Muscle of leg (tissue), 11 donors: ENCODE data around the gene PLCH2. TPM values are rescaled to one million over a fixed set of nuclear protein-coding genes. Genes with fewer than 3 reads are reported as not detected.

ENCODE experiments used
- DNase-seq: peaks from one replicate; pipeline ENCODE4 v3.0.0; 2013
- H3K27ac ChIP-seq: one replicate; pipeline ENCODE4 v1.5.1; 2013; ENCODE audit warnings: mild to moderate bottlenecking, low read length, control low read depth
- H3K27me3 ChIP-seq: one replicate; pipeline ENCODE4 v1.6.1; 2013; ENCODE audit warnings: low read length; ENCODE audit not compliant: control insufficient read depth, insufficient read depth
- H3K36me3 ChIP-seq: one replicate; pipeline ENCODE4 v1.6.1; 2013; ENCODE audit warnings: low read length; ENCODE audit not compliant: control insufficient read depth, insufficient read depth
- H3K4me1 ChIP-seq: one replicate; pipeline ENCODE4 v1.6.1; 2013; ENCODE audit warnings: low read length; ENCODE audit not compliant: control insufficient read depth, insufficient read depth
- H3K4me3 ChIP-seq: one replicate; pipeline ENCODE4 v1.5.1; 2013; ENCODE audit warnings: low read length, control low read depth
- H3K9me3 ChIP-seq: replicated peaks from 2 replicates; pipeline ENCODE4 v1.6.1; 2013; ENCODE audit warnings: low read depth, low read length; ENCODE audit not compliant: control insufficient read depth
- WGBS: methylation state at CpG from one replicate; pipeline ENCODE4 v1.1.5; 2013; ENCODE audit warnings: missing lambda C conversion rate; ENCODE audit not compliant: insufficient coverage; 5-methylcytosine and 5-hydroxymethylcytosine counted together
- polyA plus RNA-seq, 8 donors: library from polyadenylated mRNA; unstranded; fragments of 120-200 nt; gene quantifications; one replicate each; pipeline versions ENCODE4 v1.2.1 to v1.2.3, GENCODE V29; 2013; ENCODE audit warnings: inconsistent platforms in 1 of 8, low replicate concordance in 1 of 8; ENCODE audit not compliant: insufficient read length in 8 of 8, insufficient read depth in 1 of 8
- total RNA-seq: library from RNA; stranded (reverse); fragments of 120-200 nt; gene quantifications from one replicate; pipeline ENCODE4 v1.2.4, GENCODE V29; 2013

Gene PLCH2
- total and polyA plus RNA-seq, 9 donors, result 0.35 to 3.4 (median 0.75) TPM

DNA sequence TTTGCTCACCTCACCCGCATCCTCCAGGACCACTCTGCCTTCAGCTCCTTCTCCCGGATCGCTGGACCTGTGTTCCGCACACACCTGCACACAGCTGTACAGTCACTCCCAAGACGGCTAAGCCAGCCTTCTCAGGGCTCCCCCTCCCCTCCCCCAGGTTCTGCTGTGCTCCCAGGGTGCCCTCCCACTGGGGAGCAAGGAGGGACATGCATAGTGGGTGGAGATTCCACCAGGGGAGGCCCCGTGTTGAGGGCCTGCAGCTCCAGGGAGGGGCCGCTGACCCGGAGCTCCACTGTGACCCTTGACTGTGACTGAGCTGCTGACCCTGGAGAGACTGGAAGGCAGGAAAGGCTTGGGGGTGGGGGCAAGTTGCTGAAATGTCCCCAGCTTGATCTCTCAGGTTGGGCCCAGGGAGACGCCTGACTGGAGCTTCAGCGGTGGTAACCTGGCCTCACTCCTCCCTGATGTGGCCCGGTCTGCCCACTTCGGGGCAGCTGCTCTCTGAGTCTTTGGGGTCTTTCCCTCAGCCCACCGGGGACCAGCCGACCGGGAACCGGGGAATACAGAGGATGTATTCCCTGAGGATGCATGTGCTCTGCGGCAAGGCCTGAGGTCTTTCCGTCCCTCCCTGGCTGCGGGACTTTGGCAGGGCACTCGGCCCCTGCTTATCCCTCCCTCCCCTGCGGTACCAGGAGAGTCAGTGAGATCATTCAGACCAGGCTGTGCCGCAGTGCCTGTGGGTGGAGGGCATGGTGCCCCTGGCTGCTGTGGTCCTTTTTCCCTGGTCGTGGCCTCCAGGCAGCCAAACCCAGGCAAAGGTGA lies 28.6 kb upstream of the PLCH2 start:
- no peak for DNase-seq
- peaks cover 9% of the 10 kb centered on the region for H3K4me1 ChIP-seq
- H3K36me3 ChIP-seq, result no peaks in the 10 kb centered on the region
- H3K4me3 ChIP-seq, result no peak overlapping the region
- 62% methylated on average over 17 of the region's 23 CpGs for WGBS
- H3K9me3 ChIP-seq, result no peaks in the 10 kb centered on the region
- peaks cover 52% of the 10 kb centered on the region for H3K27me3 ChIP-seq
- no peak overlapping the region for H3K27ac ChIP-seq

DNA sequence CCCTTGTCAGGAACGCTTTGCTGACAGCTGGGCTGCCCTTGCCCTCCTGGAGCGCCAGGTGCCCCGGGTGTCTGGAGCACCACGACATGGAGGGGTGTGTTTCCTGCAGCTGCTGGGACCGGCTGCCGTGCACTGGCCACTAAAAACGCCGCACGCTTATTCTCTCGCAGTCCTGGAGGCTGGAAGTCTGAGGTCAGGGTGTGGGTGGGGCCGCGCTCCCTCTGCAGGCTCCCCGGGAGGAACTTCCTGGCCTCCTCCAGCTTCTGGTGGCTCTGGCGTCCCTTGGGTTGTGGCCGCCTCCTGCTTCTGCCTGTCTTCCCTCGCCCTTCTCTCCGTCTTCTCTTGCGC lies 28.0 kb upstream of the PLCH2 start:
- H3K27me3 ChIP-seq, result peaks cover 50% of the 10 kb centered on the region
- DNase-seq, result peak; percentile 23
- WGBS, result 41% methylated on average over 16 of the region's 18 CpGs

DNA sequence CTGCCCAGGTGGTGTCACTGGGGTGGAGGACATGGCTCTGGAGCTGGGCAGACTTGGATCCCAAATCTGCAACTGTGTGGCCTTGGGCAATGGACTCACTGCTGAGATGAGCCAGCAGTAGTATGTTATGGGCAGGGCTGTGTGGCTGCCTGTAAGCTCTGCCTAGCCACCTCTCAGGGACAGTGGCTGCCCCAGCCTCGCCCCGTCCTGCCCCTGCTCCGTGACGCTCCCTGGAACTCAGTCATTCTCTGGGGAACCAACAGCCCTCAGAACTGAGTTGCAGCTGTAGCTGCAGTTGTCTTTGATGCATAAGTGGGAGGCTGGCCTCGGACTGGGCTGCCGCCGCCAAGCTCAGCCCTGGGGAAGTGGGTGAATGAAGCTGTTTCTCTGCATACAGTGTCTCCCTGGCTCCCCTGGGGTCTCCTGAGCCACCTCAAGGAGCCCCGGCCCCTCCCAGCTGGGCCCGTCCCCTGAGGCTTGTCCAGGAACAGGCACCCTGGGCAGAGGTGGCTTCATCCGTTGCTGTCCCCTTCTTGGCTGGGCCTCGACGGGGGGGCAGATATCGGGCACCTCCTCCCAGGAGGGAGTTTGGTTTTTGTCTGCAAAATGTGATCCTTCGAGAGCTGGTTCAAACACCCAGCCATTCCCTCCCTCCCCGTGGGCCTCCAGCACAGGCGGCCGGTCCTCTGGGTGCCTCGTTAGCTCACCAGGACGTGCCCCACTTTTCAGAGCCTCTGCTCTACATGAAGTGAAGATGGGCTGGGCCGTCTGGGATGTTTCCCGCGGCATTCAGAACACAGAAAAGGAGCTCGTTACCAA lies 26.2 kb upstream of the PLCH2 start:
- no peaks in the 10 kb centered on the region for H3K9me3 ChIP-seq
- peaks cover 37% of the 10 kb centered on the region for H3K27me3 ChIP-seq
- H3K4me3 ChIP-seq, result no peak overlapping the region
- H3K36me3 ChIP-seq, result no peaks in the 10 kb centered on the region
- no peak overlapping the region for H3K27ac ChIP-seq
- DNase-seq, result no peak
- peaks cover 9% of the 10 kb centered on the region for H3K4me1 ChIP-seq
- WGBS, result 35% methylated on average over 18 of the region's 23 CpGs

More for the DNA sequence above, 28.0 kb upstream of the PLCH2 start:
- Histone ChIP-seq H3K4me3 (no peak overlapping the region), H3K4me1 (peaks cover 9% of the 10 kb centered on the region), H3K36me3 (no peaks in the 10 kb centered on the region), H3K9me3 (no peaks in the 10 kb centered on the region), H3K27ac (no peak overlapping the region)

DNA sequence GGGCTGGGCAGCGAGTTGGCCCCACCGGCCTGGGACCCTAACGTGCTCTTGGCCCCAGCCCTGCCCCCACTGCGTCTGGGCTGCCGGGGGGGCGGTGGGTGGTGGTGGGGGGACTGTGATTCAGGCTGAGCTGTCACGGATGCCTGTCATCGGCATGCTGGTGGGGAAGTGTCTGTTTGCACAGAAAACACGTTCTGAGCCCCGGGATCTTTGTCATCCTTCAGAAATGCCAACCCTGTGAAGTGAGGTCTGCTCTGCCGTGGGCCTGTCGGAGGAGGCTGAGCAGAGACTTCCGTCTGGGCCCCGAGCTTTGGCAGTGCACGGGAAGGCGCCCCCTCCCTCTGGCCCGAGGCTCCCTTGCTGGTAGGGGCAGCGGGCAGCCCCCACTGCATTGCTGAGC lies 24.3 kb upstream of the PLCH2 start:
- Histone ChIP-seq H3K9me3 (no peaks in the 10 kb centered on the region), H3K4me1 (peaks cover 7% of the 10 kb centered on the region), H3K27me3 (peaks cover 18% of the 10 kb centered on the region), H3K36me3 (no peaks in the 10 kb centered on the region), H3K27ac (no peak overlapping the region), H3K4me3 (no peak overlapping the region)
- WGBS, result 29% methylated on average over 15 of the region's 18 CpGs
- no peak for DNase-seq

DNA sequence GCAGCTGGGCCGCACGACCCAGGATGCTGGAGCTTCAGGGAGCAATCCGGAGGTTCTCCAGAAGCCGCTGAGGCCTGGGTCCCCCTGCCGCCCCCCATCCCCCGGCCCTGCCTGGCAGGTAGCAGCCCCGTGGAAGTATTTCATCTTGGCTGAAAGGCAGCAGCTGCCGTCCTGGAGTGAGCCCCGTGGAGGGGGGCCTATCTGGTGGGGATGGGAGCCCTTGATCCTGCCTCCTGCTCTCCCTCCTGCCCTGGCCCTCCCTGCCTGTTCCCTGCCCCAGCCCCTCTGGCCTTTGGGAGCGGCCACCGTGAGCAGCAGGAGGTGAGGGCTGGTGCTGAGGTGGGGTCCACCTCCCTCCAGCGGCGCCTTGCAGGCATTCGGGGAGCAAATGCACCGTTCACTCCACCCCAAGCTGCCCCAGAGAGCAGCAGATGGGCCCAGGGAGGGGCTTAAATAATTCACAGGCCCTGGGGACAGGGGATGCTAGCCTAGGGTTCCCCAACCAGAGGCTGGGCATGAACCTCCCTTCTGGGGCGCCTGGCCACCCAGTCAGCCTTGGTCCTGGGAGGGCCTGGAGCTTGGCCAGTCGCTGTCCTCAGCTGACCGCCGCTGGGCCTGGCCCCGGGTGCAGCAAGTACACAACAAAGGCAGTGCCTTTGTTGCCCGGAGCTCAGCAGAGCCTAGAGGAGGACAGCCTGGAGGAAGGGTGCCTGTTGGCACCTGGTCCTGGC lies 23.7 kb upstream of the PLCH2 start:
- no peak overlapping the region for H3K27ac ChIP-seq
- H3K27me3 ChIP-seq, result peaks cover 11% of the 10 kb centered on the region
- peaks cover 7% of the 10 kb centered on the region for H3K4me1 ChIP-seq
- WGBS, result 48% methylated on average over 15 of the region's 21 CpGs
- H3K4me3 ChIP-seq, result no peak overlapping the region
- no peak for DNase-seq
- H3K36me3 ChIP-seq, result no peaks in the 10 kb centered on the region
- no peaks in the 10 kb centered on the region for H3K9me3 ChIP-seq

DNA sequence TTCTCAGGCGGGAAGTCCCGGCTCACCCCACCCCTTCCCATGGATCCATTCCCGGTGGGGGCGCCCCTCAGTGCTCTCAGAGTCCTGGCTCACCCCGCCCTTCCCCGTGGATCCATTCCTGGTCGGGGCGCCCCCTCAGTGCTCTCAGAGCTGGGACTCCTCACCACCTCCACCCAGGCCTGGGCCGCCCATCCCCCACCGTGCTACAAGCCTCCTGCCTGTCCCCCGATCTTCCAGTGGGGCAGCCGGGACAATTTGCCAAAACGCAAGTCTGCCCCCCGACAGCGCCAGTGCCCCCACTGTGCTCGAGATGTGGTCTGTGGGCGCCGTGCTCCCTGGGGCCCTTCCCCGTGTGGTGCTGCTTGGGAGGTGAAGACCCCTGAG lies 23.2 kb upstream of the PLCH2 start:
- peaks cover 7% of the 10 kb centered on the region for H3K4me1 ChIP-seq
- H3K9me3 ChIP-seq, result no peaks in the 10 kb centered on the region
- H3K27me3 ChIP-seq, result peaks cover 6% of the 10 kb centered on the region
- no peak overlapping the region for H3K4me3 ChIP-seq
- no peak overlapping the region for H3K27ac ChIP-seq
- no peak for DNase-seq
- H3K36me3 ChIP-seq, result no peaks in the 10 kb centered on the region
- WGBS, result 72% methylated on average over 18 of the region's 19 CpGs

DNA sequence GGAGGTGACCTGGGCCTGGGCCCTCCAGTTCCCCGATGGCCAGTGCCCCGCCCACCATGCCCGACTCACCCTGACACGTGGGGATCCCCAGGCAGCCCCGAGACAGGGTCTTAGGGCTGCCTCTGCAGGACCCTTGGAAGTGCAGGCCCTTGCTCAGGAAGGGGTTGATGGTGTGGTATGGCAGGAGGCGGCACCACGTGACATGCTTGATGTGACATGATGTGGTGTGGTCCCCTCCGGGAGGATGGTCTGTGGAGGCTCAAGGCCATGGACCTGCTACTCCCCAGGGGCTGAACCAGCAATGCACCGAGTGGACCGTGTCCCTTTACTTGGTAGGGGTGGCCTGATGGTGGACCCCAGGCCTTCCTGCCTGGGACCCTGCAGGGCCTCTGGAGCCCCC lies 21.9 kb upstream of the PLCH2 start:
- Histone ChIP-seq H3K36me3 (no peaks in the 10 kb centered on the region), H3K4me3 (no peak overlapping the region), H3K4me1 (peaks cover 7% of the 10 kb centered on the region), H3K27me3 (peaks cover 5% of the 10 kb centered on the region), H3K27ac (no peak overlapping the region), H3K9me3 (no peaks in the 10 kb centered on the region)
- WGBS, result 78% methylated on average over 10 of the region's 10 CpGs
- DNase-seq, result no peak

DNA sequence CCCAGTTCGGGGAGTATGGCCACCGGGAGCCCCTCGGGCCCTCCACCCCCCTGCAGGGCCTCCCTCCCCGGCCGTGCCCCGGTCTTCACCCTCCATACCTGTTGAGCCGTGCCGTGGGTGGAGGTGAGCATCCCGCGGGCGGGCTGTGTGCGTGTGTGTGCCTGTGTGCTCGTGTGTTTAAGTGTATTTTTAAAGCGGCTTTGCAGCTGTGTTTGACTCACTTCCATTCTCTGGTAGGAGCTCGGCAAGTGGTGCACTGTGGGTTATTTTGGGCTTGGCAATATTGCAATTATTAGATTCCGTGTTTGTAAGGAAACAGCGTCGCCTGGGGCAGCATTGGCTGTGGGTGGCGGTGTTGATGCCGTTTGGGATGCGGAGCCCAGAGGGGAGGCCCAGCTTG lies 20.3 kb upstream of the PLCH2 start:
- Histone ChIP-seq H3K27me3 (peaks cover 5% of the 10 kb centered on the region), H3K9me3 (no peaks in the 10 kb centered on the region)
- WGBS, result 46% methylated on average over 20 of the region's 21 CpGs

DNA sequence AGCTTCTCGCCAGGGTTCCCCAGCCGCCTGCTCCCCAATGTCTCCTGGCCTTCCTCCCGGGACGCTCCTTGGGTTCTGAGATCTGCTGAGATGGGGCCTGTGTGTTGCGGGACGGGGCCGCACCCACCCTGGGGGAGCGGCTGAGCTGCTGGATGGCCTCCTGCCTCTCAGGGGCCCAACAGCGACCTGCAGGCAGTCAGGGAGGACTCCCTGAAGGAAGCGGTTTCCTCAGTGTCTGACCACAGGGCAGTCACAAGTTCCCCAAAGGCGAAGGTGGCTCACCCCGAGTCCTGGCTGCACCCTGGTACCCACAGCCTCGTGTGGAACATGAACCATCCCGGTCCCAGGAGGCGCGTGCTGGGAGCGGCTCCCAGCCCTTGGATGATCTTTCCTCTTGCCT lies 18.6 kb upstream of the PLCH2 start:
- no peak for DNase-seq
- Histone ChIP-seq H3K4me1 (peaks cover 12% of the 10 kb centered on the region), H3K36me3 (no peaks in the 10 kb centered on the region), H3K27me3 (peaks cover 6% of the 10 kb centered on the region), H3K27ac (no peak overlapping the region), H3K4me3 (no peak overlapping the region), H3K9me3 (no peaks in the 10 kb centered on the region)
- WGBS, result 75% methylated on average over 17 of the region's 17 CpGs

More for the DNA sequence above, 20.3 kb upstream of the PLCH2 start:
- Histone ChIP-seq H3K27ac (no peak overlapping the region), H3K36me3 (no peaks in the 10 kb centered on the region), H3K4me3 (no peak overlapping the region), H3K4me1 (peaks cover 15% of the 10 kb centered on the region)
- DNase-seq, result no peak

DNA sequence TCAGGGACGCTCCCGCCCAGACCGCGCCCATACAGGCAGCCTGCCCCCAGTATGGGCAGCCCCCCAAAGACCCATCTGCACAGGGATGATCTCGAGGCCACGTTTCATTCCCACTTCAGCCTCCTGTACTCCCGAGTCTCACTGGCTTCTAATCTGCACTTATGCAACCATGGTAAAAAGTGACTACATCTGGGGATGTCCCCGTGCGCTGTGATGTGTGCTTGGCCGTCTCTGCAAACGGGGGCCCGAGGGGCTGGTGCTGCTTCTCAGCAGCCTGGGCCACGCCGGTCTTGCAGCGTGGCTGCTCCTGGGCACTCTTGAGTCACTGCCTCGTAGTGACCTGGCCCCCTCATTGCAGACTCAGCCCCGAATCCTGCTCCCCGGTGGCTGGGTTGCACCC lies 17.4 kb upstream of the PLCH2 start:
- H3K4me3 ChIP-seq, result no peak overlapping the region
- 67% methylated on average over 16 of the region's 18 CpGs for WGBS
- H3K27me3 ChIP-seq, result peaks cover 14% of the 10 kb centered on the region
- H3K36me3 ChIP-seq, result no peaks in the 10 kb centered on the region
- no peak for DNase-seq
- peaks cover 16% of the 10 kb centered on the region for H3K4me1 ChIP-seq
- H3K9me3 ChIP-seq, result no peaks in the 10 kb centered on the region
- no peak overlapping the region for H3K27ac ChIP-seq
